COLO668 (cell line): ENCODE measurements around the gene NDUFA5.

Experiments
- DNase-seq: peaks from one replicate; lab custom pipeline; 2025; ENCODE audit not compliant: unreplicated experiment; lab: John Stamatoyannopoulos, UW

NDUFA5 gene

DNA sequence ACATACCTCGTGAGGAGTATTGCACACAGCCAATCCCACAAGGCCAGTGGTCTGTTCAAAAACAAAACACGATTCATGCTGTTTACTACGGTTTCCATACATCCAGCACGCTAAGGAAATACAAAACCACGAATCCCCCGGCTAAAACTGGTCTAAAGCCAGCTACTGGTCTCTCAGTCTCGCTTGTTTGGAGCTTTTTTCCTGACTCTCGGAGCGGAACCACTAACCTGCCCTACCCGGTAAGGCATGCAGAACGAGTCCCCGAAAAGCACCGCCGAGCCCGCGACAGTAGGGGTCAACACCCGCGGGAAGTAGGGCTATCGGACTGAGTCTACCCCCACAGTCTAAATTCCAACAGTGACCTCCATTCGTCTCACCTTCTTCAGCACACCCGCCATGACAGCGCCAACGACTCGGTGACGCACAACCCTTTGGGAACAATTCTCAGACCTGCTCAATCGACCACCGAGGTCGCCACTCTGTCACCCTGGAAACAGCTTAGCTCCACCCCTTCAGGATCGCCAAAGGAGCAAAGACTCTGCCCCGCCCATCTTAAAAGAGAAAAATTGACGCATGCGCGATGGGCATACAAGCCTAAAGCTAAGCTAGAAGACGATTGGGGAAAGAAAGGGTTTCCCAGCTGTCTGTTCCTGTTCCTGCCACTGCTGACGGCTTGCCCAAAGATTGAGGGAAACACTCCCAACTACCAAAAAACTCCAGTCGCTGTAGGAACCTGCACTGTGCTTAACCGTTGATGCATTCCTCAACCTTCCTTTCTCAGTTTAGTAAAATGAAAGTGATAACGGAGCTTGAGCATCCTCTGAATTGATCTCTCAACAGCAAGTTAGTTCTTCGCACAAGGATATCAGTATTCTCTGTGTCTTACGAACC is at the start of gene NDUFA5:
TSS of gene NDUFA5 (minus strand) at position 421 of the 891 bp plus-strand sequence. CDS start at position 398, 23 bp downstream.
- peak; percentile 95 for DNase-seq

DNA sequence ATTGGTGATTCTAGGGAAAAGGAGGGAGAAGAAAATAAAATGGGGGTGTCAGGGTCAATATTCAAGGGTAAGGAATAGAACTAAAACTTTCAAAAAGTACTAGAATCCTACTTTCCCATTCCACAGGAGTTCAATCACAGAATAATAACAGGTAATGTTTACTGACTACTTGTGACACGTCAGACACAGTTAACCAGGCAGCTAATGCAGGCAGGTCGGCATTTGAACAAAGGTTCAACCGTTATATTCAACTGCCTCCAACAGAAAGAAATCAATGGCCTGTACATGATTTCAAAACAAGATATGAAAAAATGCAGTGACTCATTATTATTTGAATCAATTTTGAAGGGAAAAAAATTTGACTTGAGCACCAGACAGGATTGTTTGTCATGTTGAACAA is 47.1 kb upstream of the NDUFA5 start:
- no peak for DNase-seq

DNA sequence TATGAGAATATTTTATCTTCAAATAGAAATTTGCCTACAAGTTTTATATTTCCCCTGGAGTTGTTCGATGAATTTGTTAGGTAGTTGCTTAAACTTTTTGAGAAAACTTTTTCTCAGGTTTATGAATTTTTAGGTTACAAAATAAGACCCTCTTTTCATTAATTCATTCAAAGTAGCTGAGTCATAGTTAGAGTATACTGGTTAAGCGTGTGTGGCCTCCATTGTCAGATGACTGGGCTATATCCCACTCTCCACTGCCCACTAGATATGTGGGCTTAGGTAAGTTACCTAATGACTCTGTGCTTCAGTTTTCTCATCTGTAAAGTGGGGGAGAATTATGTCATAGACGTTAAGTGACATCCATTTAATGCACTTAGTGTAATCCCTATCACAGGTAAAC is 45.0 kb upstream of the NDUFA5 start:
- no peak for DNase-seq

DNA sequence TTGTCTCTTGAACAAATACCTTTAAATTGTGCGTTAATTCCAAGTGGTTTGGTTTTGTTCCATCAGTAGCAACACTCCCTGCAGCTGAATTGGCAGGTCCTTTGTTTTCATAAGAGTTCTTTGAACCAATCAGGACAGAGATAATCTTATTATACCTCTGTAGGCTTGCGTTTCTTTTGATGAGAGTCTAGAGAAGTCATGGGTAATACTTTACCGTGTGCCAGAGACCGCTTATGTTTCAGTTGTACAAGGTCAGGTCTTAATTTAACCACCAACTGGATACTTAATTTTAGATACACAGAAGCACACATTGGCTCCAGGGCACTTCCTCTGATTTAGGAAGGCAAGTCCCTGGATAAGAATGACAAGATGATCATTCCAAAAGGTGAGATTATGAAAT is 43.9 kb upstream of the NDUFA5 start, which contains the start of gene ASB15:
TSS of gene ASB15 (plus strand) at position 292 of the 400 bp plus-strand sequence. CDS start 12,682 bp downstream, outside the sequence.
- no peak for DNase-seq

DNA sequence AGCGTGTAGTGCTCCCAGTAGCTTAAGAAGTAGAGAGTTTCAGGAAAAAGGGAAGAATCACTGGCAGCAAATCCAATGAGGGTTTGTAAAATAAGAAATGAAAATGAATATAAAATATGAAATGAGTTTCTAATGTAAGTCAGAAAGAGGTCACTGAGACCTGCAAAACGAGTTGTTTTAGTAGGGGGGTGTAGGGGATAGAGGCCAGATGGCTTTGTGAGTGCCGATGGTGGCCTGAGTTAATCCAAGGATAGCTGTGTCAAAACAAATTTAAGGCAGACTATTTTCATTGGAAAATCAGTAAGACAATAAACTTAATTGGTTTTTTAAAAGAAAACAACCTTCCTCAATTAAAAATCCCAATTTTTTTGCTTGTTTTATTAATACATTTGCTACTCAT is 43.3 kb upstream of the NDUFA5 start:
- no peak for DNase-seq

DNA sequence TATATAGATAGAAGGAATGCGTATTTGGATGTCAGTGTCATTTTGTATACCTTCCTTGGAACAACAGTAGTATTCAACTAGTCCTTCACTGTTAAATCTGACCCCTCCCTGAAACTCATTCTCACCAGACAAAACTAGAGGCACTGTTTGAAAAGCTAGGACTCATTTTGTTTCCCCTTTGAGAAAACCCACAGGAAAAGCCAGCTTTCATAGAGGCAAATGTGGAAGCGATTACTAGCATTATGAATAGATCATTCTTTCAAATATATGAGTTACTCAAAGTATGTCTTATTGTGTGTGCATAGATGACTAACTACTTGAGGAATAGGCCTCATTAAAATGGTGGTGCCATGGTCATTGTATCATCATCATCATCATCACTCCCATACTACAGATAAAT is 42.1 kb upstream of the NDUFA5 start:
- no peak for DNase-seq

DNA sequence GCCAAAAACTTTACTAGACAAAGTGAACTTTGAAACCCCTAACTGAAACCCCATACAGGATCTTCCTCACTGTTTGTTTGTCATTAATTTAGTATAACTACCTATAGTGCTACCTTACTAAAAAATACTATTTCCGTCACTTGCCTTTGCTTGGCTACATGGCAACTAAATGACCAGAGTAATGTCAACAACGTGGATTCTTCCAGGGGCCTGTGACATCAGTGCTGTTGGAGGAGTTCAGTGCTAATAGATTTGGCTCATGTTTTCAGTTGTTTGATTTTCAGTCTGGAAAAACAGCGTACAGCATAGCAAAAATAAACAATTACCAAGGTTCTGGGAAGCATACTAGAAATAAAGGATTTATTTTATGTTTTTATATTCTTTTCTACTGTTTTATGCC is 41.0 kb upstream of the NDUFA5 start:
- DNase-seq: no peak

DNA sequence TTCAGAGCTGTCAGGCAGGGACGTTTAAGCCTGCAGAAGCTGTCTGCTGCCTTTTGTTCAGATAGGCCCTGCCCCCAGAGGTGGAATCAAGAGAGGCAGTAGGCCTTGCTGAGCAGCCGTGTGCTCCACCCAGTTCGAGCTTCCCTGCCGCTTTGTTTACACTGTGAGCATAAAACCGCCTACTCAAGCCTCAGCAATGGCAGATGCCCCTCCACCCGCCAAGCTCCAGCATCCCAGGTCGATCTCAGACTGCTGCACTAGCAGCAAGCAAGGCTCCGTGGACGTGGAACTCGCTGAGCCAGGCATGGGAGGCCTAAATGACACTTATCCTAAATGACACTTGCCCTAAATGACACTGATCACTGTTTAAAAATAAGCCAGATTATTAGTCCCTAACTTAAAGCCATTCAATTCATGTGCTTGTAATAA is 37.2 kb upstream of the NDUFA5 start:
- DNase-seq: peak; percentile 84

DNA sequence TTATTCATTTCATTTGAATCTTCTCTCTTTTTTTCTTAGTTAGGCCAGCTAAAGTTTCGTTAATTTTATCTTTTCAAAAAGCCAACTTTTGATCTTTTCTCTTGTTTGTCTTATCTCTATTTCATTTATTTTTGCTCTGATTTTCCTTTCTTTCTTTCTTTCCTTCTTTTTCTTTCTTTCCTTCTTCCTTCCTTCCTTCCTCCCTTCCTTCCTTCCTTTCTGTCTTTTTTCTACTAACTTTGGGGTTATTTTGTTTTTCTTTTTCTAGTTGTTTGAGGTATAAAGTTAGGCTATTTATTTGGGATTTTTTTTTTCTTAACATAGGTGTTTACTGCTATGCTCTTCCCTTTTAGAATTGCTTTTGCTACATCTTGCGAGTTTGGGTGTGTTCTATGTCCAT is 30.8 kb upstream of the NDUFA5 start:
- DNase-seq: no peak

DNA sequence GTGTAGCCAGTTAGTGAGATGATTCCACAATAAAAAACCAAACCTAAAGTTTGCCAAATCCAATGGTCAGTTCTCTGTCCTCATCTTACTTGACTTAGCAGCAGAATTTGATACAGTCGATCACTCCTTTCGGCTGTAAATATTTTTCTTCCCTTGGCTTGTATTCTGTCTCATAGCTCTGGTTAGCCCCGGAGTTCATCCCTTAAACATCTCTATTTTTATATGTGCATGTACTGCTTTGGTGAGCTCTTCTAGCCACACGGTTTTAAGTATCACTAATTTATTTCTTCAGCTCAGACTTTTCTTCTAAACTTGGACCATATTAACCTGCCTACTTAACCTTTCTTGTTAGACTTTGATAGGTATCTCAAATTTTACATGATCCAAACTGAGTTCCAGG is 26.2 kb upstream of the NDUFA5 start:
- no peak for DNase-seq

DNA sequence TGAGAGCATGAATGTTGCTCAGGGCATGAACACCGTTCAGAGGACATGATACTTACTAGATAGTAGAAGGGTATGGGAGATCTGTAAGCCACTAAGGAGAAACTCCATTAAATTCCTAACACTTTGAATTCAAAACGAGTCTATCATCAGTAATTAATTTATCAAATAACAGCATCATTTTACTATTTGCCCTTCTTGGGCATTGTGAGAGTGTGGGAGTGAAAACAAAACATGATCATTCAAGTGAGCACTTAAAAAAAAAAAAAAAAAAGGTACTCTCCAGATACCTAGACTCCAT is 23.5 kb upstream of the NDUFA5 start:
- no peak for DNase-seq

DNA sequence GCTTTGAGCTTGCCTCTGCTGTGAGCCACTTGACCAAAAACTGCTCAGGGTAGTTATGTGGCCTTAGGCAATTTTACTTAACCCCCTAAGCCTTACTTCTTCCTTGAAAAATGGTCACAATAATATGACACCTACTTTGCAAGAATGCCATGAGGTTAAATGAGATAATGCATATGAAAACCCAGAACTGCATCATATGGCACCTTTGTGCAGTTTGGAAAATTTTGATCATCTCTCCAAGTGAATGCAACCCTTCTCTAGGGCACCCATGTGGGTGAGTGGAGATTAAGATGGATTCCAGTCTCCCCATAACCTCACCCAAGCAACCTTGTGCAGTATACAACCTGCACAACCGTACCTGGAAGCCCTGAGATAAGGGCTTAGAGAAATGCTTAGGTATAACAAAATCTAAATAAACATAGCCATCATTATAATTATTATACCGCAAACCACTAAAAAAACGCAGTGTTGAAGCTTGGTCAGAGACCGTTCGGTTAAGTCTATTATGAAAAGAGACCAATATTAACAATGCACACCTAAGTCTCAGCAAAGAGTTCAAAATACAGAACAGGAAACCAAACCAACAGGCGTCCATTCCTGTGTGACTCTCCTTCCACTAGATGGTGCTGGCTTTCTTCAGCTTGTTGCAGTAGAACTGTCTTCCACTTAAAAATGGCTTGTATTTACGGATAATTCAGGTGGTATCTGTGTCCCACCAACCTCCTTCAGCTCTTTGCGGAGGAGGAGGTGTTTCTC is 23.0 kb upstream of the NDUFA5 start:
- peak; percentile 6 for DNase-seq

DNA sequence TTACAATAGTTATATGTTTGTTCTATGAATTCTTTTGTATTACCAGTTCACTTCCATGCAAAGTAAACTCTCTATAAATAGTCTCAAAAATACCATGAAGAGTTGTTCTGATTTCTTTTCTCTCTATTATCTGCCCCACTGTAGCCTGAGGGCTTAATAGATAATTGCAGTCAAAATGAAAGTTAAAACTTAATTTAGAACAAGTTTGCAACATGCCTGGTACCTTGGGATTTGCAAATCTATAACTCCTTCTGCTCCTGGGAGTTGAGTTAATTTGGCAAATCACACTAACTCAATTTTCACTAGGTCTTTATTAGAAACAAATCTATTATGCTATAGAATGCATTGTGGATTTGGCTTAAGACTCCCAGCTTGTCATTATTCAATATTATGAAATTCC is 21.8 kb upstream of the NDUFA5 start:
- DNase-seq: no peak

DNA sequence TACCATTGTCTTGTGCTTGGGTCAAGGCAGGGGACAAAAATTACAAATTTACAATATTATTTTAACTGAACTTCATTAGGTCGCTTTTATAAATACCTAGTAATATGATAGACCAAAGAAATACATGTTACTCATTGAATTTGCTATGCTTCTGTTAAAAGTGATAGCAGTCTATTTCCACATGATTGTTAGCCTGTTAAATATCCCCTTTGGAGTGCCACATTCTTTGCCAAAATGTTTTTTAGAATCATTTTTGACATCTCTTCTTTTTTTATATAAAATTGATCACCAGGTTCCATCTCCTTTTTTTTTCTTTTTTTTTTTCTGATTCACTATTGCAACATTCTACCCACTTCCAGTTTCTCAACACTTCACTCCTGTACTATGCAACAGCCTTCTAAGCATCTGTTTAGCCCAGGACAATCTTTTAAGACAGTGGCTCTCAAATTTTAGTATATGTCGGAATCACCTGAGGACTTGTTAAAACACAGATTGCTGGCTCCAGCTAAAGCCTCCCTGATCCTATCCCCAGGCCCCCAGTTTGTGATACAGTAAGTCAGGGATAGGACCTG is 16.4 kb upstream of the NDUFA5 start:
- DNase-seq: no peak

DNA sequence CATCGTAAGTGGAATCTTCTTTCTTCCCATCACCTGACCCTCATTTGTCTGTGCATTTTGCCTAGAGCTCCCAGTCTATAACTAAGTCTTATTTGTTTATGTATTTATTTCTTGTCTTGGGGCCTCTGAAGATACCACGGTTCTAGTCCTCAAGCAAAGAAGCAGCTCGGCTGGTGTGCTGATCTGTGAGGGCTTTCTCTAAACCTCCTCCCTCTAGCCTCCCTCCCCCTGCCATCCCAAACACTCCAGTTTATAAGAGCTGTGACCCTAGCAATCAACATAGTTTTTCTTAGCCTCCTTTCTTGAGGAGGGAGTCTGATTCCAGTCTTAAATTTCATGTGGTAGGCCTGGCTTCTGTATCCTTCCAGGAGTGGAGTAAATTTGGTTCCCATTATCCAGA is 15.7 kb upstream of the NDUFA5 start:
- DNase-seq: no peak

DNA sequence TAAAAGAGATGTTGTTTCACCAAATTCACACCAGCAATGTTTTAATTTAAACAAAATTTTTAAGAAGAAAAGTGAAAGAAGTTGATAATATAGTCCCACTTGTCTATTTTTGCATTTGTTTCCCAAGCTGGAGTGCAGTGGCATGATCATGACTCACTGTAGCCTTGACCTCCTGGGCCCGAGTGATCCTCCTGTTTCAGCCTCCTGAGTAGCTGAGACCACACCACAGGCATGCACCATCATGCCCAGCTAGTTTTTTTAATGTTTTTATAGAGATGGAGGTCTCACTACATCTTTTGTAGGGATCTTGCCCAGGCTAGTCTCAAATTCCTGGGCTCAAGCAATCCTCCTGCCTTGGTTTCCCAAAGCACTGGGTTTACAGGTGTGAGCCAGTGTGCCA is 14.1 kb upstream of the NDUFA5 start:
- no peak for DNase-seq

DNA sequence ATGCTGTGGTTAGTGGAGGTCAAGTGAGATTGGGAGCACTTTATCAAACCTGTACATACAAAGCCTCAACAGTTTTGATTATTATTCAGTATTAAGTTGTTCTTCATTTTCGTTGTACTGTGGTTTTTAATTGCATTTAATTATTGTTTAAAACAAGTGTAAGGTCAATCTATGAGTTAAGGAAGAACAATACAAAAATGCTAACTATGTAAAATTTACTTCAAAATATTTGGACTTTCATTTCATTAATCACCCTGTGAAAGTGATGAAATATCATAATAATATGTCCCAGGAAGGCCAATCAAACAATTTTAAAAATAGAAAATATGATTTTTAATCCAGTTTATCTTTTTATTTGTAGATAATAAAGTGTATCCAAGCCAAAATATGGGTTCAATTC is 13.6 kb upstream of the NDUFA5 start:
- no peak for DNase-seq

DNA sequence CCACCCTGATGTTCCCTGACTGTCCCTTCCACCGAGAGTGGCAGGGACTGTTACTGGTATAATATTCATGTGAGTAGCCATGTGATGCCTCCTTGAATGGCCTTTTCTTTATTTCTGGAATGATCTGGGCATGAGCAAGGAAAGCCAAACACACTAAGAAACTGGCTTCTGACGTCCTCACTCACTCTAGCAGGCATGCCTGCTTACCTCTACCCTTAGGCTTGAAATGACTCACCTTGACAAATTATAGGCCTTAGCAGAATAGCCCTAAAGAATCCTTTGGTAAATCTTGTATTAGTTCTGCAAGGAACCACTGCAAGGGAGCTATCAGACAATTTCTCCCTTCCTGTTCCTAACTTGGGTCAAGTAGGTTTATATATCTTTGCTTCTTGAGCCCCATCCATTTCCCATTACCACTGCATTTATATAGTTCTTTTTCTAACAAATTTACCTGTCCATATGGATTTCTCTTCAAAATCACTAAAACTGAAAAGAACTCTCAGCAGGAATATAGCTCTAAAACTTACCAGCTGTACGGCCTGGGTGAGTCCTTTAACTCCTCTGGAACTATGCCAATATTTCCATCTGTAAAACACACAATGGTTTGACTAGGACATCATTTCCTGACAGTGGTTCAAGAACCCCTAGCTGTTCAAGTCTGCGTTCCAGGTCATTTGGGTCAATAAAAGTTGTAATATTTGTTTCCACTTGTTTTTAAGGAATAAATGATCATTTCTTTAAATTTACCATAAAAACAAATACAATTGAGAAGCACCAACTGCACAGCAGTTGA is 13.0 kb upstream of the NDUFA5 start:
- no peak for DNase-seq

DNA sequence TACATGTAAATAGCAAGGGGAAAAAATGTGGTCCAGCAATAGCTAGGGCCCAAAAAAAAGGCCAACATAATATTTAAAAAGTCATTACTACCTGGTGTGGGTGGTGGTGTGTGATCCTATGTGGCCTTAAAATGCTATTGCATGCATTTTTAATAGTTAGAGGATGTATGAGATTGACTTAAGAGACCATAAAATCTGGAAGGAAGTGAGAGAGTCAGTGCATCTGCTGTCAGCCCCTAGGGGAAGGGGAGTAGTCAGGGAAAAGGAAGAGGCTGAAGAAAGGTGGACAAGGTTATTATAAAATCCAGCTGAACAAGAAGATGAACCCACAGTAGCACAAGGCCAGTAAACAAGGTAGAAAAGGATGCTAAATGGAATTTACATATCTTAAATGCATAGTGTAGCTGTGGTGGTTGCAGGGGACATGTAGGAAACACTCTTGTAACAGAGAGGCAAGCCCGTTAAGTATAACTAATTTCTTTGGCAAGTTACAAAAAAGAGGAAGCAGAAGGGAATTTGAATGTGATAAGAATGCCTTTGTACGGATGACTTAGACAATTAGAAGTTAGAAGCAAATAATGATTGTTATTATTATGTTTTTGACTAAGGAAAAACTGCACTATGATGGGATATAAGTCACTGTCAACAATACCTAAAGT is 11.9 kb upstream of the NDUFA5 start:
- no peak for DNase-seq

DNA sequence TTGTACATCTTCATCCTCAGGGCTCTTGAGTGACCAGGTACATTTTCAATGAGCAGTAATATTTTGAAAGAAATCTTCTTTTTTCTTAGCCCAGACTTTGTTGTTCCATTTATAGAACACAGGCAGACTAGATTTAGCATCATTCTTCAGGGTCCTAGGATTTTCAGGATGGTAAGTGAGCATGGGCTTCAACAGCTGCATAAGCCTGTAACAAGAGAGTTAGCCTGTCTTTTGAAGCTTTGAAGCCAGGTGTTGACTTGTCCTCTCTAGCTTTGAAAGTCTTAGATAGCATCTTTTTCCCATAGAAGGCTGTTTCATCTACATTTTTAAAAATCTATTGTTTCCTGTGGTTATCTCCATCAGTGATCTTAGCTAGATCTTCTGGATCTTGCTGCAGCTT is 4.5 kb upstream of the NDUFA5 start:
- no peak for DNase-seq
